HCT116 (cell line): ENCODE measurements around the gene TMEM94.

ENCODE experiments used
- CEBPB ChIP-seq: IDR thresholded peaks from 2 replicates; pipeline ENCODE4 v1.6.1; 2012; ENCODE audit warnings: low read depth
- CTCF ChIP-seq, 3 experiments: fragments of 200-600 bp in 1 of 3; sonication (generic) in 1 of 3; IDR thresholded peaks in 2 of 3; conservative IDR thresholded peaks in 1 of 3; 2 replicates each; pipeline ENCODE4 v1.5.1; 2012 to 2017; ENCODE audit warnings: low read depth in 2 of 3, low read length in 2 of 3, antibody characterized with exemption in 1 of 3, borderline replicate concordance in 1 of 3, control low read depth in 1 of 3, mild to moderate bottlenecking in 1 of 3, mixed read lengths in 1 of 3, mixed run types in 1 of 3, moderate library complexity in 1 of 3; ENCODE audit not compliant: insufficient read depth in 1 of 3
- EGR1 ChIP-seq: IDR thresholded peaks from 2 replicates; pipeline ENCODE4 v1.6.1; 2012; ENCODE audit warnings: low read depth
- FOSL1 ChIP-seq: IDR thresholded peaks from 2 replicates; pipeline ENCODE4 v1.6.1; 2012; ENCODE audit warnings: low read depth
- JUND ChIP-seq: IDR thresholded peaks from 2 replicates; pipeline ENCODE4 v1.6.1; 2012
- POLR2A ChIP-seq: IDR thresholded peaks from 2 replicates; pipeline ENCODE4 v1.7.0; 2011; ENCODE audit warnings: borderline replicate concordance; ENCODE audit not compliant: insufficient read depth, insufficient read length; ENCODE audit errors: extremely low read depth
- POLR2AphosphoS5 ChIP-seq: IDR thresholded peaks from 2 replicates; pipeline ENCODE4 v1.6.1; 2011; ENCODE audit warnings: mild to moderate bottlenecking, low read depth, low read length, moderate library complexity
- RAD21 ChIP-seq: IDR thresholded peaks from 2 replicates; pipeline ENCODE4 v1.6.1; 2012; ENCODE audit warnings: low read depth, mild to moderate bottlenecking
- REST ChIP-seq: IDR thresholded peaks from 2 replicates; pipeline ENCODE4 v1.6.1; 2012; ENCODE audit warnings: low read depth
- SIN3A ChIP-seq: IDR thresholded peaks from 2 replicates; pipeline ENCODE4 v1.6.1; 2012; ENCODE audit warnings: low read depth
- SRF ChIP-seq: IDR thresholded peaks from 2 replicates; pipeline ENCODE4 v1.6.1; 2012; ENCODE audit warnings: low read depth
- TCF7L2 ChIP-seq: IDR thresholded peaks from 2 replicates; pipeline ENCODE4 v1.7.0; 2011; ENCODE audit warnings: borderline replicate concordance, inconsistent platforms; ENCODE audit not compliant: insufficient read depth, insufficient read length; ENCODE audit errors: extremely low read depth
- ZBTB33 ChIP-seq: IDR thresholded peaks from 2 replicates; pipeline ENCODE4 v1.6.1; 2011; ENCODE audit warnings: mild to moderate bottlenecking, low read length, moderate library complexity; ENCODE audit not compliant: insufficient replicate concordance; ENCODE audit errors: extremely low read depth
- ZNF274 ChIP-seq: fragments of 200-500 bp; sonication (Bioruptor generic); IDR thresholded peaks from 2 replicates; pipeline ENCODE4 v1.6.1; 2014; ENCODE audit warnings: mild to moderate bottlenecking, low read depth, low read length, inconsistent platforms

GRCh38 chr17:75546181-75546580, 89.7 kb downstream of the TMEM94 start:
- TF ChIP-seq REST (no peak), CTCF (IDR thresholded peaks at IDR 0.05 in 2 of 3, conservative IDR thresholded peaks at IDR 0.05 in 1 of 3; ENCODE audit: borderline replicate concordance in 1 of 3, insufficient read depth in 1 of 3, low read depth in 2 of 3, low read length in 2 of 3) (no peak), ZBTB33 (no peak), ZNF274 (no peak), POLR2AphosphoS5 (no peak), JUND (no peak), SIN3A (no peak), TCF7L2 (no peak), CEBPB (no peak), FOSL1 (no peak), EGR1 (no peak), POLR2A (no peak), RAD21 (no peak), SRF (no peak)
